Fibroblast of lung (primary cell): Measurements from ENCODE around the gene CHST9.

Experiments used
- CTCF ChIP-seq, 2 donors: IDR thresholded peaks in 1 of 2; conservative IDR thresholded peaks in 1 of 2; 1 replicate in 1 of 2; 2 replicates in 1 of 2; pipeline ENCODE4 v1.5.1; 2011 to 2012; ENCODE audit warnings: low read length in 2 of 2, control low read depth in 1 of 2, inconsistent platforms in 1 of 2, low read depth in 1 of 2, mild to moderate bottlenecking in 1 of 2
- EZH2 ChIP-seq: IDR thresholded peaks from 2 replicates; pipeline ENCODE4 v1.5.1; 2012; ENCODE audit warnings: low read length, control low read depth, mild to moderate bottlenecking; ENCODE audit errors: missing control alignments

- TF ChIP-seq CTCF (conservative IDR thresholded peaks at IDR 0.05 in 1 of 2, IDR thresholded peaks at IDR 0.05 in 1 of 2; ENCODE audit: low read depth in 1 of 2, low read length in 2 of 2) (no peak), EZH2 (no peak)
These were observed 40.4 kb downstream of the CHST9 start for GRCh38 chr18:27144672-27145071.
